Stimulated activated CD4-positive, alpha-beta T cell treated with anti-CD3 and anti-CD28 coated beads, Interleukin-15, amount 100 ng/mL, for 48 hours (primary cell): ENCODE data around the gene NPIPA5.
"Not testable (repeated sequence)": the region's sequence is repeated elsewhere in the genome, so short reads cannot be mapped to it uniquely, and the experiment has no call there.

ENCODE experiments used
- DNase-seq, 2 donors: peaks; one replicate each; pipeline ENCODE4 v3.0.0-alpha.2; 2020; ENCODE audit warnings: low read depth in 2 of 2

Gene NPIPA5

GRCh38 chr16:15378194-15378593, at the start of gene NPIPA5:
NPIPA5 (minus strand) TSS chr16:15378294; CDS start chr16:15378294, 0 bp downstream.
- not testable (repeated sequence) for DNase-seq

GRCh38 chr16:15427648-15428239, 49.6 kb upstream of the NPIPA5 start:
- DNase-seq = peak; percentile 23 to 39

GRCh38 chr16:15426796-15427195, 48.7 kb upstream of the NPIPA5 start:
- DNase-seq = no peak

DNA sequence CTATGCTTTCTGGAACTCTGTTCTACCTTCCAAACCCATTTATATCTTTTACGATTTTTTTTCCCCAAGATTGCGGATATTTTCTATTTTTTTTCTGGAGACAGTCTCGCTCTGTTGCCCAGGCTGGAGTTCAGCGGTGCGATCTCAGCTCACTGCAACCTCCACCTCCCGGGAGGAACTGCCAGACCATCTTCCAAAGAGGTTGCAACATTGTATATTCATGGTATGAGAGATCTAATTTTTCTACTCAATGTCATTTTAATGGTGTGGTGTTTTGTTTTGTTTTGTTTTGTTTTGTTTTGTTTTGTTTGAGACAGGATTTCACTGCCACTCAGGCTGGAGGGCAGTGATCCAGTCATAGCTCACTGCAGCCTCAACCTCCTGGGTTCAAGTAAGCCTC, 47.8 kb upstream of the NPIPA5 start:
- no peak for DNase-seq

GRCh38 chr16:15422222-15422621, 44.1 kb upstream of the NPIPA5 start:
- no peak for DNase-seq

DNA sequence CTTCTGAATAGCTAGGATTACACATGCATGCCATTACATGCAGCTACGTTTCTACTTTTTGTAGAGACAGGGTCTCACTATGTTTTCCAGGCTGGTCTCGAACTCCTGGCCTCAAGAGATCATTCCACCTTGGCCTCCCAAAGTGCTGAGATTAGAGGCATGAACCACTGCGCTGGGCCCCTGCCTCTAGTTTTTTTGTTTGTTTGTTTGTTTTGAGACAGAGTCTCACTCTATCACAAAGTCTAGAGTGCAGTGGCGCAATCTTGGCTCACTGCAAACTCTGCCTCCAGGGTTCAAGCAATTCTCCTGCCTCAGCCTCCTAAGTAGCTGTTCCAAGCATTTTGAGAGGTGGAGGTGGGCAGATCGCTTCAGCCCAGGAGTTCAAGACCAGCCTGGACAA, 43.6 kb upstream of the NPIPA5 start:
- DNase-seq = not testable (repeated sequence)

DNA sequence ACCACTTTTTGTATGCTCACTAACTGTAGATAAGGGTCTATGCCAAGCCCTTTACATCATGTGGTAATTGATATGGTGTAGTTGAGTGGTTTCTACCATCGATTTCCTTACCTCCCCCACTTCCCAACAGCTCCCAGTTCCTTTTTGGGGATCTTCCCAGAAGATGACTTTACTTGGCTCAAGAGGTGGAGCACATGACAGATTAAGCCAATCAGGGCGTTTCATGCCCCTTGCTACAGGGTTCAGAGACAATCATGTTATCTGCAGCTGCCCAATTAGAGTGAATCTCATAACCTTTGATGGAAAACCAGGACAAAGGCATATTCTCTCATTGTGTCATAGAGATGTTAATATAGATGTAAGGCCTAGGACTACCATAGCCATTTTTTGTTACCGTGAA, 40.1 kb upstream of the NPIPA5 start:
- no peak for DNase-seq

DNA sequence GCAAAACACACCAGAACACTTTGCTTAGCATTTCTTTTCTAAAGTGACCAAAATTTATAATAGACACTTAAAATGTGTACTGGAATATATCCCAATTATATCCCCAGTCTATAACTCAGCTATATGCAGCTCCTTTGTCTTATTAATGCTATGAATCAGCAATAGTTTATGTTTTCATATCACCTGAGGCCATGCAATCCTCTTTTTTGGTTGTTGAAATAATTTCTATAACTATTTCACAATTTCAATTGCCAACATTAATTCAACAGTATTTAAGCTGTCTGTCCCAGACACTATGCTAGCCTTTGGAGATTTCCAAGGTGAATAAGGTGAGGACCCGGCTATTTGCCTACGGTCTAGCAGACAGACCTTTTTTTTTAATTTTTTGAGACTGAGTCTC, 39.1 kb upstream of the NPIPA5 start:
- DNase-seq = no peak

GRCh38 chr16:15415511-15415985, 37.5 kb upstream of the NPIPA5 start:
- DNase-seq = no peak

DNA sequence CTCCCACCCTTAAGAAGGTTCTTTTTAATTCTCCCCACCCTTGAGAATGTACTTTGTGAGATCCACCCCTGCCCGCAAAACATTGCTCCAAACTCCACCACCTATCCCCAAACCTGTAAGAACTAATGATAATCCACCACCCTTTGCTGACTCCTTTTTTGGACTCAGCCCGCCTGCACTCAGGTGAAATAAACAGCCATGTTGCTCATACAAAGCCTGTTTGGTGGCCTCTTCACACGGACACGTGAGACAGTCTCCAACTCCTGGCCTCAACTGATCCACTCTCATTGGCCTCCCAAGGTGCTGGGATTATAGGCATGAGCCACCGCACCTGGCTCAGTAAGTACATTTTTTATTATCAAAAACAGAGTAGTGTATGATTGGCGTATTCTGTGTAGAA, 31.4 kb upstream of the NPIPA5 start:
- not testable (repeated sequence) for DNase-seq

GRCh38 chr16:15407756-15408155, 29.7 kb upstream of the NPIPA5 start:
- DNase-seq = not testable (repeated sequence)

DNA sequence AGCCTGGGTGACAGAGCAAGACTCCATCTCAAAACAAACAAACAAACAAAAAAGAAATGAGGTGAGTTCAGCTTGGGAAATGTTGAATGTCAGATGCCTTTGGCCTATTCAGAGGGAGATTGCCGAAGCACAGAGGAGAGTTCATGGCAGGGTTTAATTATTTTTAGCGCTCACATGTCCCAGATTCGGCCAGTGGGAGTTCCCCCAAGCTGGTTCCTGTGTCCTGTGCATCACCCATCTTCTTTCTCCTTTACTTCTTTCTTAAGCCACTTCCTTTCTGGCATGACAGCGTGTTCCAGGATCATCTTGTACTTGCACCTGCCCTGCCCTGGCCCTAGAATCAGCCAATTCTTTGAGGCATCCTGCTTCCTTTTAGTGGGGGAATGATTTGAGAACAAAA, 26.7 kb upstream of the NPIPA5 start:
- DNase-seq = no peak

- DNase-seq = not testable (repeated sequence)
Measured at GRCh38 chr16:15404091-15404490, 26.0 kb upstream of the NPIPA5 start.

DNA sequence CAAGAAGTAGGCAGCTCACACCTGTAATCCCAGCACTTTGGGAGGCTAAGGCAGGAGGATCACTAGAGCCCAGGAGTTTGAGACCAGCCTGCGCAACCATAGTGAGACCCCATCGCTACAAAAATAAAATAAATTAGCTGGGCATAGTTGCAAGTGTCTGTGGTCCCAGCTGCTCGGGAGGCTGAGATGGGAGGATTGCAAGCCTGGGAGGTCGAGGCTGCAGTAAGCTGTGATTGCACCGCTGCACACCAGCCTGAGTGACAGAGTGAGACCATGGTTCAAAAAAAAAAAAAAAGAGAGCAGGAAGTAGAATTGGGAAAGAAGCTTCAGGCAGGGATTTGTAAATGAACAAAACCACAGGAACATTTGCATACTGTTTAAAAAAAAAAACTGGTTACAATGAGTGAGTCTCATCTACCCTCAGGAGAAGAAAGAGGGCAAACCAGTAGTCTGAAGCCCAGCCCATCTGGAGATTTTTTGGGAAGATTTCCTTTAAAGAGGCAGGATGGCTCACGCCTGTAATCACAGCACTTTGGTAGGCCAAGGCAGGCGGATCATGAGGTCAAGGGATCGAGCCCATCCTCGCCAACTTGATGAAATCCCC, 25.4 kb upstream of the NPIPA5 start:
- no peak for DNase-seq

DNA sequence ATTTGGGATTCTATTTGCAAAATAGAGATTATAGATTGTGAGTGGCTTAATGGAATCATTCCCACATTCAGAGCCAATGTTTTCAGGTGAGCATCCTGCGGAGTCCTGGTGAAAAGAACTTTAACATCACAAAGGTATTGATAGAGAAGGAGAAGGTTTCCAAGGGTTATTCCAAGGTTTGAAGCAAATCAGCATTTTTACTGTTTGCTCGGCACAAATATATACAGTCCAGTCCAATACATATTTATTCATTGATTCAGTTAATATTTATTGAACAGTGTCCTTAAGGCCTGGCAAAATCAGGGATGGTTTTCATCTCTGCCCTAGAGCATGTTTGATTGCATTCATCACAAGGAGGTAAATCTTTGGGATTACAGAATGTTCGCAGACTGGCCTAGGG, 23.9 kb upstream of the NPIPA5 start:
- DNase-seq = no peak

DNA sequence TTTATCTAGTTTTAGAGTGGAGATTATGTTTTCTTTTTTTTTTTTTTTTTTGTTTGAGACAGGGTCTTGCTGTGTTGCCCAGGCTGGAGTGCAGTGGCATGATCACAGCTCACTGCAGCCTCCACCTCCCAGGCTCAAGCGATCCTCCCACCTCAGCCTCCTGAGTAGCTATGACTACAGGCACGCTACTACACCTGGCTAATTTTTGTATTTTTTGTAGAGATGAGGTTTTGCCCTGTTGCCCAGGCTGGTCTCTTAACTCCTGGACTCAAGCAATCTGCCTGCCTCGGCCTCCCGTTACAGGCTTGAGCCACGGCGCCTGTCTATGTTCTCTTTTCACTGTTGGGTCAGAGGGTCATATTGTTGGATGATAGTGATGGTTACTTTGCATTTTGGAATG, 22.2 kb upstream of the NPIPA5 start:
- DNase-seq = not testable (repeated sequence)

DNA sequence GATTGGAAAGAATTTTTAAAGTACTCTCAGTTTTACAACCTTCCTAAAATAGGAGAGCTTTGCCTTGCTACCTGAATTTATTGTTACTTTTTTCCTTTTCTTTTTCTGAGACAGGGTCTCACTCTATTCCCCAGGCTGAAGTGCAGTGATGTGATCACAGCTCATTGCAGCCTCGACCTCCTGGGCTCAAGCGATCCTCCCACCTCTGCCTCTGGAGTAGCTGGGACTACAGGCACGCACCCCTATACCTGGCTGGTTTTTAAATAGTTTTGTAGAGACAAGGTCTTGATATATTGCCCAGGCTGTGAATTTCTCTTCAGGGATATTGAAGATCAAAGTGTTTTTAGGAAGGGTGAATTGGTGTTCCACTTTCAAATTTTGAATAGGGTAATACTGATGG, 21.2 kb upstream of the NPIPA5 start:
- no peak for DNase-seq

- no peak for DNase-seq
Measured at GRCh38 chr16:15398618-15399316, 20.7 kb upstream of the NPIPA5 start.

- no peak for DNase-seq
Measured at GRCh38 chr16:15396948-15397594, 19.0 kb upstream of the NPIPA5 start.

- not testable (repeated sequence) for DNase-seq
Measured at GRCh38 chr16:15396509-15396829, 18.4 kb upstream of the NPIPA5 start.

DNA sequence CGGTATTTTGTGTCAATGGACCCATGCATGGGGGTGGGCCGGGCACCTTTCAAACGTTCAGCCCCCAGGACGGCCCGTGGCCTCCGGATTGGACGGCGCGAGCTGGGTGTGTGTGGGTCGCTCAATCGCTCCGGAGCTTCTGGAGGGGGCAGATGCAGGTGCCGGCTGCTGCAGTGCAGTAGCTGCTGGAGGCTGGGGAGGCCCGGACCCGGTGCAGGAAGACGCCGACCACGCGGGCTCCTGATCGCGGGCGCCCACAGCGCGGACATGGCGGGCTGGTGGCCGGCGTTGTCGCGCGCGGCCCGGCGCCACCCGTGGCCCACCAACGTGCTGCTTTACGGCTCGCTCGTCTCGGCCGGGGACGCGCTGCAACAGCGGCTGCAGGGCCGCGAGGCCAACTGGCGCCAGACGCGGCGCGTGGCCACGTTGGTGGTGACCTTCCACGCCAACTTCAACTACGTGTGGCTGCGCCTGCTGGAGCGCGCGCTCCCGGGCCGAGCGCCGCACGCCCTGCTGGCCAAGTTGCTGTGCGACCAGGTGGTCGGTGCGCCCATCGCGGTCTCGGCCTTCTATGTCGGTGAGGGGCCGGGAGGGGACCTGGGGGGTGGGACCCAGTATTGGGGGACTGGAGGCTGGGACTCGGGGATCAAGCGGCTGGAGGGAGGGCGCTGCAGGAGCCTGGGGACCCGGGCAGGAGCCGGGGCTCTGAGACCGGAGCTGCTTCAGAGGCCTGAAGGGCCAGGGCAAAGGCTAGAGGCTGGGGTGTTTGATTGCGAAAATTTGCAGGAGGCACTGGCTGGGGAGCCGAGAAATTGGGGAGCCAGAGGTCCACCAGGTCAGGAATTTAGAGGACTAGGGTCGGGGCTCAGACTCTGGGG, 17.8 kb upstream of the NPIPA5 start, which contains the start of gene MPV17L:
Gene MPV17L, plus strand, starts transcription at position 124 of the 878 bp plus-strand sequence. Its CDS starts 144 bp downstream, at position 268.
- DNase-seq = not testable (repeated sequence)
